ENCODE results near the gene CNOT3. TPM values are rescaled to one million over a fixed set of nuclear protein-coding genes. Genes with fewer than 3 reads are reported as not detected.
A peak's percentile ranks its signal among the peaks of the same experiment; 100 is the strongest.

CNOT3 gene
- total RNA-seq, 1 donor from 2014 or later, result 69.1 TPM

- Histone ChIP-seq H3K9me3 (no peaks in the 10 kb centered on the region), H3K4me1 (peaks cover 0 to 5% of the 10 kb centered on the region in 2 donors), H3K4me3 (no peak overlapping the region), H3K27ac (no peak overlapping the region), H3K27me3 (no peaks in the 10 kb centered on the region), H3K36me3 (peaks cover 23 to 38% of the 10 kb centered on the region in 2 donors)
- intact Hi-C loops (cut with DNase I), result no loop called here
- no peak for DNase-seq (ENCODE audit: low spot score in 2 of 2)
- TF ChIP-seq, protein P1, sequence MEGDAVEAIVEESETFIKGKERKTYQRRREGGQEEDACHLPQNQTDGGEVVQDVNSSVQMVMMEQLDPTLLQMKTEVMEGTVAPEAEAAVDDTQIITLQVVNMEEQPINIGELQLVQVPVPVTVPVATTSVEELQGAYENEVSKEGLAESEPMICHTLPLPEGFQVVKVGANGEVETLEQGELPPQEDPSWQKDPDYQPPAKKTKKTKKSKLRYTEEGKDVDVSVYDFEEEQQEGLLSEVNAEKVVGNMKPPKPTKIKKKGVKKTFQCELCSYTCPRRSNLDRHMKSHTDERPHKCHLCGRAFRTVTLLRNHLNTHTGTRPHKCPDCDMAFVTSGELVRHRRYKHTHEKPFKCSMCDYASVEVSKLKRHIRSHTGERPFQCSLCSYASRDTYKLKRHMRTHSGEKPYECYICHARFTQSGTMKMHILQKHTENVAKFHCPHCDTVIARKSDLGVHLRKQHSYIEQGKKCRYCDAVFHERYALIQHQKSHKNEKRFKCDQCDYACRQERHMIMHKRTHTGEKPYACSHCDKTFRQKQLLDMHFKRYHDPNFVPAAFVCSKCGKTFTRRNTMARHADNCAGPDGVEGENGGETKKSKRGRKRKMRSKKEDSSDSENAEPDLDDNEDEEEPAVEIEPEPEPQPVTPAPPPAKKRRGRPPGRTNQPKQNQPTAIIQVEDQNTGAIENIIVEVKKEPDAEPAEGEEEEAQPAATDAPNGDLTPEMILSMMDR (IDR thresholded peaks at IDR 0.05), result no peak
Measured at GRCh38 chr19:54133312-54133956, 4.1 kb upstream of the CNOT3 start.

- H3K4me1 ChIP-seq, result peaks cover 0 to 10% of the 10 kb centered on the region in 2 donors
- H3K9me3 ChIP-seq, result no peaks in the 10 kb centered on the region
- peaks cover 17 to 31% of the 10 kb centered on the region in 2 donors for H3K36me3 ChIP-seq
- intact Hi-C loops (cut with DNase I), result no loop called here
- DNase-seq (ENCODE audit: low spot score in 2 of 2), result no peak
- H3K4me3 ChIP-seq, result no peak overlapping the region
- H3K27ac ChIP-seq, result no peak overlapping the region
- TF ChIP-seq, protein P1 (IDR thresholded peaks at IDR 0.05), result no peak
- no peaks in the 10 kb centered on the region for H3K27me3 ChIP-seq
Measured at GRCh38 chr19:54133957-54134590, 3.5 kb upstream of the CNOT3 start.

- H3K36me3 ChIP-seq, result peaks cover 7 to 14% of the 10 kb centered on the region in 2 donors
- peak overlapping the region; percentile 61 to 64 for H3K4me3 ChIP-seq
- intact Hi-C loops (cut with DNase I), result no loop called here
- H3K27ac ChIP-seq, result peak overlapping the region; percentile 59 to 67
- no peaks in the 10 kb centered on the region for H3K9me3 ChIP-seq
- H3K27me3 ChIP-seq, result no peaks in the 10 kb centered on the region
- peaks cover 0 to 15% of the 10 kb centered on the region in 2 donors for H3K4me1 ChIP-seq
- TF ChIP-seq, protein P1 (IDR thresholded peaks at IDR 0.05), result no peak
- DNase-seq (ENCODE audit: low spot score in 2 of 2), result no peak
Measured at GRCh38 chr19:54136086-54136863, 1.3 kb upstream of the CNOT3 start.

DNA sequence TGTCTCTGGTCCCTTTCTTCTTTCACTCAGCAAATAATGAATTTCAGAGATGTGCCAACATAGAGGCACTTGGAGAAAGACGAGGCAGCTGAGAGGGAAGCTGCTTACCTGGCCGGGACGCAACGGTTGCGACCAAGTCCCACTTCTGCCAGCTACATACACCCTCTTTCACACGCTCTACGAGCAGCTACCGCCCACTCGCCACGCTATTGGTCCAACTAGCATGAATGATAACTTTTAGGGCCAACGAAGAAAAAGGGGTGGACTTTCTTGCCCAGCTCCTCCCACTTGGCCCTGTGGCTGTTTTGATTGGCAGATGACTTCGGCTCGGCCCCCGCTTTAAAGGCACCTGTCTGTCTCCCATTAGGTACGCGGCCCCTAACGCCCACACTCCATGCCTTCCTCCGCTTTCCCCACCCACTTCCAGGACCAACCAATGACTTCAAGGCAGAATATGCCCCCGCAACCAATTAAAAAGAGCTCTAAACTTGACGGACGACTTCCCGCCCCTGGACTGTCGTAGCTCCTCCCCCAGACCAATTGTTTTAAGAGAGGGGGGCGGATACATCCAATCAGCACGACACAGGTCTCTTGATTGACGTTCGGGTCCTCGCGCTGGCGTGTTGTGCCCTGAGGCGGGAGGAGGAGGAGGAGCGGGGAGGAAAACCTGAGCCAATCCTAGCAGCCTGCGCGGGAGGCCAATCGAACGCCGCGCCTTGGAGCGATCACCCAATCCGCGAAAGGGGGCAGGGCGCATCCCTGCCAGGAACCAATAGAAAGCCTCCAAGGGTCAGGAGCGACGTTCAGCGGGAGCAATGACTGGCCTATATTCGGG lies 481 bp upstream of the CNOT3 start:
- Histone ChIP-seq H3K27me3 (no peaks in the 10 kb centered on the region), H3K9me3 (no peaks in the 10 kb centered on the region), H3K36me3 (peaks cover 0 to 7% of the 10 kb centered on the region in 2 donors), H3K4me1 (peaks cover 0 to 15% of the 10 kb centered on the region in 2 donors), H3K4me3 (peak overlapping the region; percentile 95 to 98), H3K27ac (peak overlapping the region; percentile 96 to 98)
- TF ChIP-seq, protein P1 (IDR thresholded peaks at IDR 0.05), result no peak
- peak; percentile 100 for DNase-seq (ENCODE audit: low spot score in 2 of 2)
- intact Hi-C loops (cut with DNase I), result loop anchor here (1.0 kb wide), 7 partner anchors 22 to 327 kb away; partner anchors contain the start of genes LENG1, LENG8, MYADM and NDUFA3
